Stimulated activated CD8-positive, alpha-beta memory T cell treated with anti-CD3 and anti-CD28 coated beads, Interleukin-15, amount 100 ng/mL, for 48 hours (primary cell): ENCODE measurements around the gene PDP2.
"Not testable (repeated sequence)": the region's sequence is repeated elsewhere in the genome, so short reads cannot be mapped to it uniquely, and the experiment has no call there.

Source experiments
- DNase-seq, 2 donors: peaks; one replicate each; pipeline ENCODE4 v3.0.0-alpha.2; 2020; ENCODE audit warnings: low read depth in 2 of 2

The PDP2 gene

GRCh38 chr16:66919569-66920298 lies 39.4 kb downstream of the PDP2 start:
- no peak for DNase-seq

GRCh38 chr16:66920299-66920590 lies 39.9 kb downstream of the PDP2 start:
- no peak for DNase-seq

- no peak for DNase-seq
These were observed 40.8 kb downstream of the PDP2 start for GRCh38 chr16:66920924-66921680.

GRCh38 chr16:66921729-66922450 lies 41.6 kb downstream of the PDP2 start:
- no peak for DNase-seq

GRCh38 chr16:66923247-66923731 lies 43.0 kb downstream of the PDP2 start:
- no peak for DNase-seq

- DNase-seq, result no peak
These were observed 43.6 kb downstream of the PDP2 start for GRCh38 chr16:66923866-66924265.

GRCh38 chr16:66924527-66925321 lies 44.4 kb downstream of the PDP2 start:
- DNase-seq, result peak in 1 of 2 donors; percentile 22

GRCh38 chr16:66925322-66925840 lies 45.1 kb downstream of the PDP2 start, which contains the start of gene RRAD:
TSS of gene RRAD (minus strand) at chr16:66925535. CDS start at chr16:66925179, 356 bp downstream.
- DNase-seq, result no peak

GRCh38 chr16:66926171-66926947 lies 46.0 kb downstream of the PDP2 start:
- DNase-seq, result no peak

- no peak for DNase-seq
These were observed 46.7 kb downstream of the PDP2 start for GRCh38 chr16:66926961-66927436.

- DNase-seq, result no peak
These were observed 47.8 kb downstream of the PDP2 start for GRCh38 chr16:66927918-66928649.

GRCh38 chr16:66928702-66929388 lies 48.5 kb downstream of the PDP2 start:
- DNase-seq, result peak in 1 of 2 donors; percentile 40

- no peak for DNase-seq
These were observed 49.9 kb downstream of the PDP2 start for GRCh38 chr16:66930189-66930588.

GRCh38 chr16:66931665-66932064 lies 51.4 kb downstream of the PDP2 start:
- no peak for DNase-seq

- DNase-seq, result no peak
These were observed 51.8 kb downstream of the PDP2 start for GRCh38 chr16:66932076-66932475.

GRCh38 chr16:66933776-66934137 lies 53.4 kb downstream of the PDP2 start:
- DNase-seq, result peak in 1 of 2 donors; percentile 43

GRCh38 chr16:66934138-66934838 lies 54.0 kb downstream of the PDP2 start, which contains the start of gene CIAO2B:
TSS of gene CIAO2B (minus strand) at chr16:66934402. CDS start at chr16:66934364, 38 bp downstream.
- DNase-seq, result peak; percentile 85 to 86

GRCh38 chr16:66934839-66935313 lies 54.6 kb downstream of the PDP2 start:
- not testable (repeated sequence) for DNase-seq
